ENCODE measurements around the gene SET. TPM values are rescaled to one million over a fixed set of nuclear protein-coding genes. Genes with fewer than 3 reads are reported as not detected.

SET gene
- total and polyA plus RNA-seq, 4 donors = 98.5 to 195 (median 178) TPM

DNA sequence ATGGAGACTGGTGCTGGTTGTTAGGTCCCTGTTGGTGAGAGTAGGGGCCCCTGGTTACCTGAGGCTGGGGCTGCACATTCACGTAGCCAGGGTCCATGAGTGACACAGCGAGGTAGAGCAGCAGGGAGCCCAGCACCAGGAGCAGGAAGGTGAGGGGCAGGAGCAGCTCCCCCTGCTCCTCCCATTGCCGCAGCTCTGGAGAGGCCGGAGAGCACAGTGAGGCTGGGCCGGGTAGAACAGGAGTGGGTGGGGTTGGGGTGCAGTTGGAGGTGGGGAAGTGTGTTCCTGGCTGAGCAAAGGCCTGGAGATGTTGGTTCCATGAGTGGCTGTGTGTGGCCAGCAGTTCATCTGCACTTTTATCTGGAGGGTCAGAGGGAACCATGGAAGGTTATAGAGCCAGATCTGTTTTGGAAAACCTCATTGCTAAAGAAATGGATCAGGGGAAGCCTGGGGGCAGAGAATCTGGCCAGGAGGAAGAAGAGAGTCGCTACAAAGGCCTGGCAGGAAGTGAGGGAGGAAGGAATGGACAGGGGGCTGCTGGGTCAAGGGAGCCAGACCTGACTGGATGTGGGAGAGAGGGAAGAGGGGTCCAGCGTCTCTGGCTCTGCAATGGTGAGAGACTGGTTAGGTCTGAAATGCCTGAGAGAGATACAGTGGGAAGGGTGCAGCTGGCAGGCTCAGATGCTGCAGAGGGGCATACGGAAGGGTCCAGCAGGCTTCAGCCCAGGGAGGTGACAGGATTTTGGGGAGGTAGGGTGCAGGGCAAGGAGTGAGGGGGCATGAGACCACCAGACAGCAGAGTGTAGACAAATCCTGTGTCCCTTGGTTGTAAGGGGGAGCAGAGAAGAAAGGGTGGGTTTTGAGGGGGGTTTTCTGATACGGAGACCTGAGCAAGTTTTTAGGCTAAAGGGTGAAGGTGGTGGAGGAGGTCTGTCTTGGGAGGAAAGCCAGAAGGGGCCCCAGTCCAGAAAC lies 33.6 kb downstream of the SET start:
- WGBS, 2 donors = 54 to 55% methylated on average over 9 of the region's 9 CpGs
- no peak for DNase-seq
- Histone ChIP-seq H3K9me3 (ENCODE audit: control insufficient read depth, low read length) (no peaks in the 10 kb centered on the region), H3K27me3 (ENCODE audit: control insufficient read depth in 1 of 2, insufficient read depth in 2 of 2, low read length in 1 of 2) (no peaks in the 10 kb centered on the region), H3K27ac (ENCODE audit: low read depth in 1 of 2, low read length in 2 of 2) (no peak overlapping the region), H3K4me3 (ENCODE audit: low read length in 2 of 2) (no peak overlapping the region), H3K36me3 (ENCODE audit: control insufficient read depth in 1 of 2, insufficient read depth in 2 of 2, low read length in 1 of 2) (no peaks in the 10 kb centered on the region), H3K4me1 (ENCODE audit: control insufficient read depth in 1 of 2, insufficient read depth in 2 of 2, low read length in 2 of 2) (no peaks in the 10 kb centered on the region)
- no peak for ATAC-seq (ENCODE audit: low FRiP score)
- intact Hi-C loops (cut with DNase I) = no loop called here

DNA sequence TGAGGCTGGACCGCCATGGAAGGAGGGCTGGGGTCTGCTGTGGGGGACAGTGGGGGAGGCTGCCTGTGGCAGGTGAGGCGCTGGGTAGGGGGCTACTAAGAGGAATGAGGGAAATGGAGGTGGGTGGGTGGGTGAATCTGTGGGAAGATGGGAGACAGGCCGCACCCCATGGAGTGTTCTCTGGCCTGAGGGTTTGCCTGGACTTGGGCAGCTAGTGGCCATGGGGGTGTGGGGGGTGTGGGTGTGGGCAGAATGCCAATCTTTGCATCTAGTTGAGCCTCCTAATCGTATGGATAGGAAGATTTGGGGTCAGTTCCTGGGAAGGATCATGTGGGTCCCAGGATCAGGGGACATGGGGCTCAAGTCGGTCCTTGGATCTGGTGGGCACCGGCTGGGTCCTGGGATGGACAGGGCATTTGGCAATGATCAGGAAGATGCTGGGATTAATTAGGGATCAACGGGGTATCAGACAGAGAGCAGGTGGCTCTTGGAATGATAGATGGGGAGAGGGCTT lies 34.4 kb downstream of the SET start:
- H3K4me1 ChIP-seq (ENCODE audit: control insufficient read depth in 1 of 2, insufficient read depth in 2 of 2, low read length in 2 of 2) = no peaks in the 10 kb centered on the region
- WGBS, 2 donors = 40 to 43% methylated on average over 7 of the region's 7 CpGs

DNA sequence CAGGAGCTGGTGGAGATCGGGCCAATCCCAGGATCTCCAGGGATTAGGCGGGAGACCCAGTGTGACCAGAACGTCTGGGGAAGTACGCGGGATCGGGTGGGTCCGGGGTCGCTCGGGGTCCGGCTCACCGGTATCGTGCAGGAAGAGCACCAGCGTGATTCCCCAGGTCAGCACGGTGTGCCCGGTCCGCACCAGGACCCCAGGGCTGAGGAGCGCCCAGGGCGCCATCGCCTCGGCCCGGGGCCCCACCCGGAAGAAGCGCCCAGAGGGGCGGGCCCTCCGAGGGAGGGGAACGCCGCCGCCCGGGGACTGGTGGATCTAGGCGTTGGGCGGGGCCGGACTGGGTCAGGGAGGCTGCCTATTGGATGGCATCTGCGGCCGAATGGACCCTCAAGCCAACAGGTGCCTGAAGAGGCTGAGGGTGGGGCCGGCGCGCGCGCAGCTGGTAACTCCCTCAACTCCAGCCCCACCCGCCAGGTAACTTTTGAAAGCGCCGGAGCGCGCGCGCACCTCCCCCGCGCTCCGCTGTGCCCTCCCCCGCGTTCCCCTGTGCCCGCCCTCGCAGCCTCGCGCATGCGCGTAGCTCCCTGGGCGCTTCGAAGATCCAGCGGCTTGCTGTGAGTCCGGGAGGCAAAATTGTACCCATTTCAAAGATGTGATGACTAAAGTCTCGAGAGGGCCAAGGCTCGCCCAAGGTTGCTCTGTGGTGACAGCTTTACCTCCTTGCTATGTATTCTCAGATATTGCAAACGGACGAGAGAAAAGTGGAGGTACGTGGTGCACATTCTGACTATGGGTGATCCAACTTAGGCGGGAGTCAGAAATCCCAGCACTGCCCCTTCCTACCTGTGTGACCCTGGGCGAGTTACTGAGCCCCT lies 35.1 kb downstream of the SET start, which contains the start of gene ZDHHC12:
ZDHHC12 (minus strand) TSS at position 262 of the 878 bp plus-strand sequence; CDS start at position 228, 34 bp downstream.
- Histone ChIP-seq H3K36me3 (ENCODE audit: control insufficient read depth in 1 of 2, insufficient read depth in 2 of 2, low read length in 1 of 2) (no peaks in the 10 kb centered on the region), H3K27me3 (ENCODE audit: control insufficient read depth in 1 of 2, insufficient read depth in 2 of 2, low read length in 1 of 2) (no peaks in the 10 kb centered on the region), H3K9me3 (ENCODE audit: control insufficient read depth, low read length) (no peaks in the 10 kb centered on the region), H3K4me3 (ENCODE audit: low read length in 2 of 2) (peak within 1 kb of the TSS; percentile 27 to 29), H3K27ac (ENCODE audit: low read depth in 1 of 2, low read length in 2 of 2) (peak within 1 kb of the TSS in 1 of 2 donors; percentile 72), H3K4me1 (ENCODE audit: control insufficient read depth in 1 of 2, insufficient read depth in 2 of 2, low read length in 2 of 2) (no peaks in the 10 kb centered on the region)
- 1 to 2% methylated on average over 58 to 68 of the region's 68 CpGs for WGBS, 2 donors
- DNase-seq = peak; percentile 98
- ATAC-seq (ENCODE audit: low FRiP score) = peak; percentile 93
- intact Hi-C loops (cut with DNase I) = no loop called here

More for the DNA sequence above, 34.4 kb downstream of the SET start:
- peak overlapping the region in 1 of 2 donors; percentile 72 for H3K27ac ChIP-seq (ENCODE audit: low read depth in 1 of 2, low read length in 2 of 2)
- intact Hi-C loops (cut with DNase I) = no loop called here
- no peak for DNase-seq
- H3K36me3 ChIP-seq (ENCODE audit: control insufficient read depth in 1 of 2, insufficient read depth in 2 of 2, low read length in 1 of 2) = no peaks in the 10 kb centered on the region
- H3K9me3 ChIP-seq (ENCODE audit: control insufficient read depth, low read length) = no peaks in the 10 kb centered on the region
- no peaks in the 10 kb centered on the region for H3K27me3 ChIP-seq (ENCODE audit: control insufficient read depth in 1 of 2, insufficient read depth in 2 of 2, low read length in 1 of 2)
- no peak for ATAC-seq (ENCODE audit: low FRiP score)
- peak overlapping the region in 1 of 2 donors; percentile 27 for H3K4me3 ChIP-seq (ENCODE audit: low read length in 2 of 2)

DNA sequence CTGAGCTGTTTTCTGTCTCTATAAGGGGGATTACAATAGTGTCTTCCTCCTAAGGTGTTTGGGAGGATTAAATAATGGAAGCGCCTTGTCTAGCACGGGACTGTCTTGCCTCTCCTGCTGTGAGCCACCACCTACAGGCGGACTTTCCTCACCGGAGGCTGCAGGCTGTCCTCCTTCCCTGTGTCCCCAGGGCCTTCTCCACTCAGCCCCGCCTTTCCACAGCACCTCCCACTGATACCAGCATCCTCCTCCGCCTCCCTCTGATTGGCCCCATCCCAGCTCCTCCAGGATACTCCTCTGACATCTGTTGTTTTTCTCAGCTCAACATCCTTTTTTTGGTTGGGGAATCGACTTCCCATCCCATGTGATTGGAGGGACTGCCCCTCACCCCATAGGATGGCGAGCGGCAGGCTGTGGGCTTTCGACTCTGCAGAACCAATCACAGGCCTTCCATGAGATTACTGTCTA lies 35.8 kb downstream of the SET start:
- ATAC-seq (ENCODE audit: low FRiP score) = no peak
- Histone ChIP-seq H3K4me3 (ENCODE audit: low read length in 2 of 2) (peak overlapping the region; percentile 27 to 29), H3K9me3 (ENCODE audit: control insufficient read depth, low read length) (no peaks in the 10 kb centered on the region), H3K36me3 (ENCODE audit: control insufficient read depth in 1 of 2, insufficient read depth in 2 of 2, low read length in 1 of 2) (no peaks in the 10 kb centered on the region), H3K27me3 (ENCODE audit: control insufficient read depth in 1 of 2, insufficient read depth in 2 of 2, low read length in 1 of 2) (no peaks in the 10 kb centered on the region), H3K4me1 (ENCODE audit: control insufficient read depth in 1 of 2, insufficient read depth in 2 of 2, low read length in 2 of 2) (no peaks in the 10 kb centered on the region), H3K27ac (ENCODE audit: low read depth in 1 of 2, low read length in 2 of 2) (no peak overlapping the region)
- WGBS, 2 donors = 22 to 30% methylated on average over 10 of the region's 10 CpGs
- DNase-seq = peak; percentile 84
- intact Hi-C loops (cut with DNase I) = no loop called here

DNA sequence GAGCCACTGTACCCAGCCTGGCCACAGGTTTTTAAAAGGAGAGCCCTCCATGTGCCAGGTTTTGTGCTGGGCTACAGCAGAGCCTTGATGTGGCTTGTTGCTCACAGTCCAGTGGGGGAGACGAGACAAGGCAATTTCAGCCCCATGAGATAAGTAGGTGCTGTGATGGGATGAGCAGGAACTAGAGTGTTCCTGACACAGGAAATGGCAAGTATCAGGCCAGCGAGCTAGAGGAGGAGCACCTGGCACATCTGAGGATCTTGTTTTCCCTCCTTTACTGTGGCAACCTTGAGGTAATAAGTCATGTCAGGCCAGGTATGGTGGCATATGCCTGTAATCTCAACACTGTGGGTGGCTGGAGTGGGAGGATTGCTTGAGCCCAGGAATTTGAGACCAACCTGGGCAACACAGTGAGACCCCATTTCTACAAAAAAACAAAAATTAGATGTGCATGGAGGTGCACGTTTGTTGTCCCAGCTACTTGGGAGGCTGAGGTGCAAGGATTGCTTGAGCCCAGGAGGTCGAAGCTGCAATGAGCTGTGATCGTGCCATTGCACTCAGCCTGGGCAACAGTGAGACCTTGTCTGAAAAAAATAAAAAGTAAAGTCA lies 38.7 kb downstream of the SET start:
- H3K27me3 ChIP-seq (ENCODE audit: control insufficient read depth in 1 of 2, insufficient read depth in 2 of 2, low read length in 1 of 2) = no peaks in the 10 kb centered on the region
- H3K36me3 ChIP-seq (ENCODE audit: control insufficient read depth in 1 of 2, insufficient read depth in 2 of 2, low read length in 1 of 2) = no peaks in the 10 kb centered on the region
- no peaks in the 10 kb centered on the region for H3K9me3 ChIP-seq (ENCODE audit: control insufficient read depth, low read length)
- 87 to 88% methylated on average over 5 of the region's 5 CpGs for WGBS, 2 donors
- DNase-seq (no peak), ATAC-seq (ENCODE audit: low FRiP score) (no peak)
- no peak overlapping the region for H3K27ac ChIP-seq (ENCODE audit: low read depth in 1 of 2, low read length in 2 of 2)
- intact Hi-C loops (cut with DNase I) = no loop called here
- no peaks in the 10 kb centered on the region for H3K4me1 ChIP-seq (ENCODE audit: control insufficient read depth in 1 of 2, insufficient read depth in 2 of 2, low read length in 2 of 2)
- no peak overlapping the region for H3K4me3 ChIP-seq (ENCODE audit: low read length in 2 of 2)

DNA sequence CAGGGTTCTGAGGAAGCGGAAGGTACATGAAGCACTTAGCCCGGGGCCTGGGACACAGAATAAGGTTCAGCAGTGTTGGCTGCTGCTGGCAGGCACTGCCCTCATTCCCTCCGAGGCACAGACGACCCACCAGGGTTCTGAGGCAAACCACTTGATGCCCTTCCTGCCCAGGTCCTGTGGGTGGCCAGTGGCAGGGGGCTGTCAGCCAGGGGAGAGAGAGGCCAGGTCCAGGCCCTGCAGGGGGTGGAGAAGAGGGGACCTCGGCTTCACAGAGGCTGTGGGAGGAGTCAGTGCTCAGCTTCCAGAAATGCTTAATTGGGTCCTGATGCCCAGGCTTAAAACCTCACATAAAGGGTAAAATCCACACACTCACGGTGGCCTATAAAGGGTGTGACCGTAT lies 39.3 kb downstream of the SET start:
- no peak for DNase-seq
- Histone ChIP-seq H3K36me3 (ENCODE audit: control insufficient read depth in 1 of 2, insufficient read depth in 2 of 2, low read length in 1 of 2) (no peaks in the 10 kb centered on the region), H3K4me1 (ENCODE audit: control insufficient read depth in 1 of 2, insufficient read depth in 2 of 2, low read length in 2 of 2) (no peaks in the 10 kb centered on the region), H3K9me3 (ENCODE audit: control insufficient read depth, low read length) (no peaks in the 10 kb centered on the region), H3K27ac (ENCODE audit: low read depth in 1 of 2, low read length in 2 of 2) (no peak overlapping the region), H3K27me3 (ENCODE audit: control insufficient read depth in 1 of 2, insufficient read depth in 2 of 2, low read length in 1 of 2) (no peaks in the 10 kb centered on the region), H3K4me3 (ENCODE audit: low read length in 2 of 2) (no peak overlapping the region)
- 58 to 63% methylated on average over 7 of the region's 7 CpGs for whole genome bisulfite sequencing, 2 donors
- intact Hi-C loops (cut with DNase I) = no loop called here
- ATAC-seq (ENCODE audit: low FRiP score) = no peak

DNA sequence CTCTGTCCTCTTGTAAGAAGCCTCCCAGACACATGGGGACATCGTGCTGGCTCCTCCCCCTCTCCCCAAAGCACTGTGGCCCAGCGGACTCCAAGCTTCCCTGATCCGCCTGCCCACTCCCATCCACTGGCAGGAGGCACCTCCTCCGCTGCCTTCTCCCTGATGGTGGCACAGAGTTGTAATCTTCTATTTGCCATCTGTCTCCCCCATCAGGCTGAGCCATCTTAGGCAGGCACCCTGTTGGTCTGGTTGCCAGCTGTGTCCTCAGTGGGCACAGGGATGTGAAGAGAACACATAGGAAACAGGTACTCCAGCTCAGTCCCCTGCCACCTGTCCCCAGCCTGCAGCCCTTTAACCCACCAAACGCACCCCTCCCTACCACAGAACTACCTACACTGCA lies 40.3 kb downstream of the SET start:
- Histone ChIP-seq H3K9me3 (ENCODE audit: control insufficient read depth, low read length) (no peaks in the 10 kb centered on the region), H3K27ac (ENCODE audit: low read depth in 1 of 2, low read length in 2 of 2) (no peak overlapping the region), H3K4me1 (ENCODE audit: control insufficient read depth in 1 of 2, insufficient read depth in 2 of 2, low read length in 2 of 2) (no peaks in the 10 kb centered on the region), H3K27me3 (ENCODE audit: control insufficient read depth in 1 of 2, insufficient read depth in 2 of 2, low read length in 1 of 2) (no peaks in the 10 kb centered on the region), H3K36me3 (ENCODE audit: control insufficient read depth in 1 of 2, insufficient read depth in 2 of 2, low read length in 1 of 2) (no peaks in the 10 kb centered on the region), H3K4me3 (ENCODE audit: low read length in 2 of 2) (no peak overlapping the region)
- WGBS, 2 donors = 72 to 74% methylated on average over 5 of the region's 5 CpGs
- ATAC-seq (ENCODE audit: low FRiP score) (no peak), DNase-seq (no peak)
- intact Hi-C loops (cut with DNase I) = no loop called here
